Liver (tissue), 9 donors: ENCODE measurements around the gene CMTM8. TPM values are rescaled to one million over a fixed set of nuclear protein-coding genes. Genes with fewer than 3 reads are reported as not detected.

Source experiments
- DNase-seq: peaks from one replicate; pipeline ENCODE4 v3.0.0-alpha.2; 2017; ENCODE audit warnings: low spot score
- H3K27ac ChIP-seq, 2 donors: one replicate each; pipeline ENCODE4 v1.7.0; 2013; ENCODE audit warnings: inconsistent platforms in 2 of 2, low read length in 2 of 2, control low read depth in 1 of 2, low read depth in 1 of 2, mild to moderate bottlenecking in 1 of 2
- H3K27me3 ChIP-seq, 4 donors: one replicate each; pipeline versions ENCODE4 v1.6.1 to v1.7.0; 2013; ENCODE audit warnings: low read length in 3 of 4, inconsistent platforms in 1 of 4, mild to moderate bottlenecking in 1 of 4, moderate library complexity in 1 of 4; ENCODE audit not compliant: control insufficient read depth in 4 of 4, insufficient read depth in 4 of 4
- H3K36me3 ChIP-seq, 4 donors: one replicate each; pipeline versions ENCODE4 v1.6.1 to v1.7.0; 2013; ENCODE audit warnings: low read length in 3 of 4, mild to moderate bottlenecking in 3 of 4, low read depth in 1 of 4, moderate library complexity in 1 of 4; ENCODE audit not compliant: control insufficient read depth in 4 of 4, insufficient read depth in 3 of 4
- H3K4me1 ChIP-seq, 4 donors: one replicate each; pipeline versions ENCODE4 v1.6.1 to v1.7.0; 2013; ENCODE audit warnings: low read length in 3 of 4, mild to moderate bottlenecking in 3 of 4, moderate library complexity in 1 of 4; ENCODE audit not compliant: control insufficient read depth in 4 of 4, insufficient read depth in 4 of 4
- H3K4me3 ChIP-seq, 3 donors: one replicate each; pipeline versions ENCODE4 v1.6.1 to v1.7.0; 2013; ENCODE audit warnings: low read length in 3 of 3, control low read depth in 1 of 3, low read depth in 1 of 3, mild to moderate bottlenecking in 1 of 3
- H3K9ac ChIP-seq, 2 donors: one replicate each; pipeline ENCODE4 v1.7.0; 2013; ENCODE audit warnings: low read length in 2 of 2, mild to moderate bottlenecking in 2 of 2, moderate library complexity in 2 of 2, control low read depth in 1 of 2, low read depth in 1 of 2
- H3K9me3 ChIP-seq, 4 donors: one replicate each; pipeline versions ENCODE4 v1.6.1 to v1.7.0; 2013; ENCODE audit warnings: low read length in 3 of 4; ENCODE audit not compliant: control insufficient read depth in 4 of 4
- EGR1 ChIP-seq, 2 donors: IDR thresholded peaks; 2 replicates each; pipeline ENCODE4 v1.6.1; 2016 to 2018; ENCODE audit warnings: antibody characterized with exemption in 2 of 2, low read depth in 2 of 2
- FOXA1 ChIP-seq: IDR thresholded peaks from 2 replicates; pipeline ENCODE4 v1.6.1; 2016; ENCODE audit warnings: antibody characterized with exemption
- FOXA2 ChIP-seq: IDR thresholded peaks from 2 replicates; pipeline ENCODE4 v1.6.1; 2016; ENCODE audit warnings: antibody characterized with exemption
- GABPA ChIP-seq, 2 donors: IDR thresholded peaks in 1 of 2; conservative IDR thresholded peaks in 1 of 2; 2 replicates each; pipeline ENCODE4 v1.6.1; 2016; ENCODE audit warnings: antibody characterized with exemption in 2 of 2, mild to moderate bottlenecking in 1 of 2, moderate library complexity in 1 of 2
- HNF4A ChIP-seq, 2 donors: conservative IDR thresholded peaks; 2 replicates each; pipeline ENCODE4 v1.6.1; 2016; ENCODE audit warnings: antibody characterized with exemption in 2 of 2, mild to moderate bottlenecking in 2 of 2
- HNF4G ChIP-seq: IDR thresholded peaks from 2 replicates; pipeline ENCODE4 v1.6.1; 2016; ENCODE audit warnings: antibody characterized with exemption
- JUND ChIP-seq, 2 donors: IDR thresholded peaks; 2 replicates each; pipeline ENCODE4 v1.6.1; 2016; ENCODE audit warnings: antibody characterized with exemption in 2 of 2
- NR2F2 ChIP-seq: IDR thresholded peaks from 2 replicates; pipeline ENCODE4 v1.6.1; 2016; ENCODE audit warnings: antibody characterized with exemption
- RAD21 ChIP-seq, 2 donors: IDR thresholded peaks; 2 replicates each; pipeline ENCODE4 v1.6.1; 2016; ENCODE audit warnings: antibody characterized with exemption in 2 of 2, mild to moderate bottlenecking in 2 of 2
- RXRA ChIP-seq, 2 donors: IDR thresholded peaks; 2 replicates each; pipeline ENCODE4 v1.6.1; 2017 to 2018; ENCODE audit warnings: antibody characterized with exemption in 2 of 2, mild to moderate bottlenecking in 1 of 2
- SP1 ChIP-seq: IDR thresholded peaks from 2 replicates; pipeline ENCODE4 v1.6.1; 2018; ENCODE audit warnings: antibody characterized with exemption, mild to moderate bottlenecking
- TAF1 ChIP-seq: conservative IDR thresholded peaks from 2 replicates; pipeline ENCODE4 v1.6.1; 2016; ENCODE audit warnings: antibody characterized with exemption, mild to moderate bottlenecking
- YY1 ChIP-seq: IDR thresholded peaks from 2 replicates; pipeline ENCODE4 v1.6.1; 2016; ENCODE audit warnings: antibody characterized with exemption, mild to moderate bottlenecking
- ZBTB33 ChIP-seq: IDR thresholded peaks from 2 replicates; pipeline ENCODE4 v1.6.1; 2016; ENCODE audit warnings: antibody characterized with exemption
- WGBS: extraction: QIAGEN DNeasy Blood & Tissue Kit; methylation state at CpG from one replicate; pipeline ENCODE4 v1.1.7; 2013; 5-methylcytosine and 5-hydroxymethylcytosine counted together
- polyA plus RNA-seq, 2 donors: library from polyadenylated mRNA; stranded (reverse) in 1 of 2; unstranded in 1 of 2; fragments of 200-250 nt in 1 of 2; fragments of >200 nt in 1 of 2; fragmentation: Nextera tagmentation in 1 of 2; extraction: Ambion mirVana in 1 of 2; gene quantifications; one replicate each; pipeline versions ENCODE4 v1.2.1 to v1.2.3, GENCODE V29; 2013 to 2015
- total RNA-seq, 2 donors: library from RNA; depleted of rRNA; stranded (reverse); fragments of >200 nt; gene quantifications; one replicate each; pipeline ENCODE4 v1.2.3, GENCODE V29; 2014
- TF ChIP-seq, protein P1 (sequence below): IDR thresholded peaks from 2 replicates; pipeline ENCODE4 v1.6.1; 2016; ENCODE audit warnings: antibody characterized with exemption
- TF ChIP-seq, protein P2 (sequence below): IDR thresholded peaks from 2 replicates; pipeline ENCODE4 v1.6.1; 2016; ENCODE audit warnings: antibody characterized with exemption
- TF ChIP-seq, protein P3 (sequence below): IDR thresholded peaks from 2 replicates; pipeline ENCODE4 v1.6.1; 2016; ENCODE audit warnings: antibody characterized with exemption, mild to moderate bottlenecking
- TF ChIP-seq, protein P4 (sequence below): fragments of 150-350 bp; IDR thresholded peaks from 2 replicates; pipeline ENCODE4 v1.5.1; 2017; ENCODE audit warnings: improper control_type of control experiment, low read depth, low read length; ENCODE audit not compliant: missing input control
- donor health status: healthy.
- donor health status: healthy.
- donor health status: healthy.
- donor health status: healthy.
- donor health status: healthy.

Gene CMTM8
- total and polyA plus RNA-seq, 4 donors: 4.3 to 44.6 (median 12.5) TPM

GRCh38 chr3:32305361-32305876 is 66.9 kb downstream of the CMTM8 start:
- DNase-seq: no peak
- TF ChIP-seq, protein P1, sequence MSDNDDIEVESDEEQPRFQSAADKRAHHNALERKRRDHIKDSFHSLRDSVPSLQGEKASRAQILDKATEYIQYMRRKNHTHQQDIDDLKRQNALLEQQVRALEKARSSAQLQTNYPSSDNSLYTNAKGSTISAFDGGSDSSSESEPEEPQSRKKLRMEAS: no peak
- no peak for TF ChIP-seq GABPA (IDR thresholded peaks at IDR 0.05 in 1 of 2, conservative IDR thresholded peaks at IDR 0.05 in 1 of 2)
- TF ChIP-seq FOXA2: no peak
- TF ChIP-seq SP1: no peak
- TF ChIP-seq HNF4A (conservative IDR thresholded peaks at IDR 0.05): no peak
- no peak for TF ChIP-seq JUND (IDR thresholded peaks at IDR 0.05)
- no peak for TF ChIP-seq YY1
- TF ChIP-seq, protein P2, sequence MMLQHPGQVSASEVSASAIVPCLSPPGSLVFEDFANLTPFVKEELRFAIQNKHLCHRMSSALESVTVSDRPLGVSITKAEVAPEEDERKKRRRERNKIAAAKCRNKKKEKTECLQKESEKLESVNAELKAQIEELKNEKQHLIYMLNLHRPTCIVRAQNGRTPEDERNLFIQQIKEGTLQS: no peak
- TF ChIP-seq, protein P3, sequence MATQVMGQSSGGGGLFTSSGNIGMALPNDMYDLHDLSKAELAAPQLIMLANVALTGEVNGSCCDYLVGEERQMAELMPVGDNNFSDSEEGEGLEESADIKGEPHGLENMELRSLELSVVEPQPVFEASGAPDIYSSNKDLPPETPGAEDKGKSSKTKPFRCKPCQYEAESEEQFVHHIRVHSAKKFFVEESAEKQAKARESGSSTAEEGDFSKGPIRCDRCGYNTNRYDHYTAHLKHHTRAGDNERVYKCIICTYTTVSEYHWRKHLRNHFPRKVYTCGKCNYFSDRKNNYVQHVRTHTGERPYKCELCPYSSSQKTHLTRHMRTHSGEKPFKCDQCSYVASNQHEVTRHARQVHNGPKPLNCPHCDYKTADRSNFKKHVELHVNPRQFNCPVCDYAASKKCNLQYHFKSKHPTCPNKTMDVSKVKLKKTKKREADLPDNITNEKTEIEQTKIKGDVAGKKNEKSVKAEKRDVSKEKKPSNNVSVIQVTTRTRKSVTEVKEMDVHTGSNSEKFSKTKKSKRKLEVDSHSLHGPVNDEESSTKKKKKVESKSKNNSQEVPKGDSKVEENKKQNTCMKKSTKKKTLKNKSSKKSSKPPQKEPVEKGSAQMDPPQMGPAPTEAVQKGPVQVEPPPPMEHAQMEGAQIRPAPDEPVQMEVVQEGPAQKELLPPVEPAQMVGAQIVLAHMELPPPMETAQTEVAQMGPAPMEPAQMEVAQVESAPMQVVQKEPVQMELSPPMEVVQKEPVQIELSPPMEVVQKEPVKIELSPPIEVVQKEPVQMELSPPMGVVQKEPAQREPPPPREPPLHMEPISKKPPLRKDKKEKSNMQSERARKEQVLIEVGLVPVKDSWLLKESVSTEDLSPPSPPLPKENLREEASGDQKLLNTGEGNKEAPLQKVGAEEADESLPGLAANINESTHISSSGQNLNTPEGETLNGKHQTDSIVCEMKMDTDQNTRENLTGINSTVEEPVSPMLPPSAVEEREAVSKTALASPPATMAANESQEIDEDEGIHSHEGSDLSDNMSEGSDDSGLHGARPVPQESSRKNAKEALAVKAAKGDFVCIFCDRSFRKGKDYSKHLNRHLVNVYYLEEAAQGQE: no peak
- TF ChIP-seq NR2F2: no peak
- TF ChIP-seq, protein P4, sequence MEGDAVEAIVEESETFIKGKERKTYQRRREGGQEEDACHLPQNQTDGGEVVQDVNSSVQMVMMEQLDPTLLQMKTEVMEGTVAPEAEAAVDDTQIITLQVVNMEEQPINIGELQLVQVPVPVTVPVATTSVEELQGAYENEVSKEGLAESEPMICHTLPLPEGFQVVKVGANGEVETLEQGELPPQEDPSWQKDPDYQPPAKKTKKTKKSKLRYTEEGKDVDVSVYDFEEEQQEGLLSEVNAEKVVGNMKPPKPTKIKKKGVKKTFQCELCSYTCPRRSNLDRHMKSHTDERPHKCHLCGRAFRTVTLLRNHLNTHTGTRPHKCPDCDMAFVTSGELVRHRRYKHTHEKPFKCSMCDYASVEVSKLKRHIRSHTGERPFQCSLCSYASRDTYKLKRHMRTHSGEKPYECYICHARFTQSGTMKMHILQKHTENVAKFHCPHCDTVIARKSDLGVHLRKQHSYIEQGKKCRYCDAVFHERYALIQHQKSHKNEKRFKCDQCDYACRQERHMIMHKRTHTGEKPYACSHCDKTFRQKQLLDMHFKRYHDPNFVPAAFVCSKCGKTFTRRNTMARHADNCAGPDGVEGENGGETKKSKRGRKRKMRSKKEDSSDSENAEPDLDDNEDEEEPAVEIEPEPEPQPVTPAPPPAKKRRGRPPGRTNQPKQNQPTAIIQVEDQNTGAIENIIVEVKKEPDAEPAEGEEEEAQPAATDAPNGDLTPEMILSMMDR: no peak
- no peak for TF ChIP-seq FOXA1
- no peak for TF ChIP-seq ZBTB33
- no peak for TF ChIP-seq RAD21 (IDR thresholded peaks at IDR 0.05)
- TF ChIP-seq EGR1 (IDR thresholded peaks at IDR 0.05; ENCODE audit: low read depth in 2 of 2): no peak
- no peak for TF ChIP-seq RXRA (IDR thresholded peaks at IDR 0.05)
- no peak for TF ChIP-seq TAF1
- TF ChIP-seq HNF4G: no peak
- Histone ChIP-seq H3K4me1 (peaks cover 4 to 16% (median 11%) of the 10 kb centered on the region in 4 donors), H3K27ac (no peak overlapping the region), H3K9me3 (no peaks in the 10 kb centered on the region), H3K4me3 (no peak overlapping the region), H3K9ac (no peak overlapping the region), H3K36me3 (no peaks in the 10 kb centered on the region), H3K27me3 (no peaks in the 10 kb centered on the region)
- WGBS: 97% methylated on average over 2 of the region's 2 CpGs
